ENCODE measurements around the gene EIF4EBP3.

EIF4EBP3 gene

DNA sequence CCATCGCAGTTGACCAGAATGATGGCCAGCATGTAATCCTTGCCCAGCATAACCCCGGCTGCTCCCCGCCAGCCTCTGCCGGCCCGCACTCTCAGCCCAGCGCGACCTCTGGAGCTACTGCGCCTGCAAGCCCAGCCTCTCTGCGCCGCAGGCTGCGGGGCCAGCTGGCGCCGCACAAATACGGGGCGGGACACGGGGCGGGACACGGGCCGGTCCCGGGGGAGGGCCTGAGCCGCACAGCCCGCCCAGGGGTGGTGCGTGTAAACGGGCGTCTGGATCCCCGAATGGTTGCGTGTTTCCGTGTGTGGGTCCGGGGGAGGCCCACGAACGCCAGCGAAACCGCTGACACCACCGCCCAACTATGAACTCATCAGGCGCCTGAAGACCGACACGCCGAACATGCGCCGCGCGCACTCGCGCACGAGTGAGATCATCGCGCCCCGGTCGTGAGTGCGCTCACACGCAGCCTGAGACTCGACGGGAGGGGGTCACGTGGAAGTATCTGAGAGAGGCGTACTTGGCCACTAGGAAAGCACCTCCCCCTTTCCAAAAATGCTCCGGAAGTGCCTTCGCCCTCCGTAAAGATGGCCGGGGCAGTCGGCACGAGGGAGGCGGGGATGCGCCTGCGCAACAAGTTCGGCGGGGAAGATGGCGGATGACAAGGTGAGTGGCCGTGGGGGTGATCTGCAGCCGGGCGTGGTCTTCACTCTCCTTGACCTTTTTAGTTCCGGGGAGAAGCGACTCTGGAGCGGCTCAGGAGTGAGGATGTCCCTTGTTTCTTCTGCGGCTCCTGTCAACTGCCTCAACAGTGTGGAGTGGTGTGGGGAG is 16.9 kb downstream of the EIF4EBP3 start, which contains the start of the genes APBB3 and SLC35A4:
Gene APBB3 (minus strand): TSS at position 403 of the 828 bp plus-strand sequence. CDS start 353 bp downstream, at position 50.
Gene SLC35A4 (plus strand): TSS at position 633 of the 828 bp plus-strand sequence. CDS start 2,342 bp downstream, outside the sequence.
- TF ChIP-seq ZFX (IDR thresholded peaks at IDR 0.05; ENCODE audit: borderline replicate concordance) = no peak
- TF ChIP-seq, protein P1, sequence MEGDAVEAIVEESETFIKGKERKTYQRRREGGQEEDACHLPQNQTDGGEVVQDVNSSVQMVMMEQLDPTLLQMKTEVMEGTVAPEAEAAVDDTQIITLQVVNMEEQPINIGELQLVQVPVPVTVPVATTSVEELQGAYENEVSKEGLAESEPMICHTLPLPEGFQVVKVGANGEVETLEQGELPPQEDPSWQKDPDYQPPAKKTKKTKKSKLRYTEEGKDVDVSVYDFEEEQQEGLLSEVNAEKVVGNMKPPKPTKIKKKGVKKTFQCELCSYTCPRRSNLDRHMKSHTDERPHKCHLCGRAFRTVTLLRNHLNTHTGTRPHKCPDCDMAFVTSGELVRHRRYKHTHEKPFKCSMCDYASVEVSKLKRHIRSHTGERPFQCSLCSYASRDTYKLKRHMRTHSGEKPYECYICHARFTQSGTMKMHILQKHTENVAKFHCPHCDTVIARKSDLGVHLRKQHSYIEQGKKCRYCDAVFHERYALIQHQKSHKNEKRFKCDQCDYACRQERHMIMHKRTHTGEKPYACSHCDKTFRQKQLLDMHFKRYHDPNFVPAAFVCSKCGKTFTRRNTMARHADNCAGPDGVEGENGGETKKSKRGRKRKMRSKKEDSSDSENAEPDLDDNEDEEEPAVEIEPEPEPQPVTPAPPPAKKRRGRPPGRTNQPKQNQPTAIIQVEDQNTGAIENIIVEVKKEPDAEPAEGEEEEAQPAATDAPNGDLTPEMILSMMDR (IDR thresholded peaks at IDR 0.05) = no peak
- peak within 1 kb of the TSS; percentile 89 for H3K27ac ChIP-seq

- no peak for TF ChIP-seq ZFX (IDR thresholded peaks at IDR 0.05; ENCODE audit: borderline replicate concordance)
- TF ChIP-seq, protein P1 (IDR thresholded peaks at IDR 0.05) = no peak
- H3K27ac ChIP-seq = peak overlapping the region; percentile 89
These were observed 17.7 kb downstream of the EIF4EBP3 start for GRCh38 chr5:140565024-140565779.

- no peak for TF ChIP-seq ZFX (IDR thresholded peaks at IDR 0.05; ENCODE audit: borderline replicate concordance)
- TF ChIP-seq, protein P1 (IDR thresholded peaks at IDR 0.05) = no peak
- peak overlapping the region; percentile 89 for H3K27ac ChIP-seq
These were observed 18.3 kb downstream of the EIF4EBP3 start for GRCh38 chr5:140565780-140566095.

DNA sequence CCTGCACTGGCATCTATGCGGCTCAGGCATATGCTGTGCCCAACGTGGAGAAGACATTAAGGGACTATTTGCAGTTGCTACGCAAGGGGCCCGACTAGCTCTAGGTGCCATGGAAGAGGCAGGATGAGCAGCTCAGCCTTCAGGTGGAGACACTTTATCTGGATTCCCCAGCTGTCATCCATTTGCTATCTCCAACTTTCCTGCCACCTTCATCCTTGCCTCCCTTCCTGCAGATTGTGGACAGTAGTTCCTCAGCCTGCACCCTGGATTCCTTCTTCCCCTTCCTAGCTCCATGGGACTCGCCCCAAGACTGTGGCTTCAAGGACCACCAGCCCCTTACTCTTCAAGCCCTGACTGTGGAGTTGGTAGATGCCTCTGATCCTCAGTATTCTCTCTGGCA is 19.2 kb downstream of the EIF4EBP3 start:
- TF ChIP-seq, protein P1 (IDR thresholded peaks at IDR 0.05) = no peak
- no peak for TF ChIP-seq ZFX (IDR thresholded peaks at IDR 0.05; ENCODE audit: borderline replicate concordance)
- no peak overlapping the region for H3K27ac ChIP-seq

GRCh38 chr5:140567136-140567818 is 19.8 kb downstream of the EIF4EBP3 start:
- no peak for TF ChIP-seq ZFX (IDR thresholded peaks at IDR 0.05; ENCODE audit: borderline replicate concordance)
- TF ChIP-seq, protein P1 (IDR thresholded peaks at IDR 0.05) = no peak
- no peak overlapping the region for H3K27ac ChIP-seq

GRCh38 chr5:140567871-140568270 is 20.4 kb downstream of the EIF4EBP3 start:
- TF ChIP-seq, protein P1 (IDR thresholded peaks at IDR 0.05) = no peak
- TF ChIP-seq ZFX (IDR thresholded peaks at IDR 0.05; ENCODE audit: borderline replicate concordance) = no peak
- no peak overlapping the region for H3K27ac ChIP-seq
